Uterus (tissue), 2 donors: Measurements from ENCODE around the gene LAMA5.

Experiments
- CTCF ChIP-seq, 4 experiments: fragments of 200-600 bp in 2 of 4; fragments of 450-650 bp in 2 of 4; sonication (generic) in 2 of 4; IDR thresholded peaks; one replicate each; pipeline ENCODE4 v1.5.1; 2016 to 2019; ENCODE audit warnings: antibody characterized with exemption in 4 of 4, mild to moderate bottlenecking in 2 of 4, moderate library complexity in 1 of 4
- POLR2A ChIP-seq, 2 donors: fragments of 450-650 bp; IDR thresholded peaks; one replicate each; pipeline ENCODE4 v1.6.1; 2016; ENCODE audit warnings: antibody characterized with exemption in 2 of 2, mild to moderate bottlenecking in 1 of 2, moderate library complexity in 1 of 2

DNA sequence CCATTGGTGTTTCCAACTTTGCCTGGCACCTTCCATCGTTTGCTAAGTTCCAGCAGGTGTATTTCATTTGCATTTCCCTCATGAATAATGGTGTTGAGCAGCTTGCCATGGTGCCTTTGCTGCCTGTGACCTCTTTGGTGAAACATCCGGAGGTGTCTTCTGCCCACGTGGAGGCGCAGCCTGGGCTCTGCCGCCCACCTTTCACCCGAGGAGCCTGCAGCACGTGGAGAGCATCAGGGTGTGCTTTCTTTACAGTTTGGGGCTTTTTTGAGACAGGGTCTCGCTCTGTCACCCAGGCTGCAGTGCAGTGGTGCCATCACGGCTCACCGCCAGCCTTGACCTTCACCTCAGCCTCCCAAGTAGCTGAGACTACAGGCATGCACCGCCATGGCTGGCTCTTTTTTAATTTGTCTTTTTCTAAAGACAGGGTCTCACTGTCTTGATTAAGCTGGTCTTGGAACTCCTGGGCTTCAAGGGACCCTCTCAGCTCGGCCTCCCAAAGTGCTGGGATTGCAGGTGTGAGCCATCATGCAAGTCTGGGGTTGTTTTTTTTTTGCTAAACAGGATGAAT, 67.4 kb downstream of the LAMA5 start:
- TF ChIP-seq CTCF (IDR thresholded peaks at IDR 0.05) (no peak), POLR2A (IDR thresholded peaks at IDR 0.05) (no peak)
